ENCODE measurements around the gene CDRT15. TPM values are rescaled to one million over a fixed set of nuclear protein-coding genes. Genes with fewer than 3 reads are reported as not detected.

Gene CDRT15
- total RNA-seq, 3 donors from 2014 or later, result not detected

DNA sequence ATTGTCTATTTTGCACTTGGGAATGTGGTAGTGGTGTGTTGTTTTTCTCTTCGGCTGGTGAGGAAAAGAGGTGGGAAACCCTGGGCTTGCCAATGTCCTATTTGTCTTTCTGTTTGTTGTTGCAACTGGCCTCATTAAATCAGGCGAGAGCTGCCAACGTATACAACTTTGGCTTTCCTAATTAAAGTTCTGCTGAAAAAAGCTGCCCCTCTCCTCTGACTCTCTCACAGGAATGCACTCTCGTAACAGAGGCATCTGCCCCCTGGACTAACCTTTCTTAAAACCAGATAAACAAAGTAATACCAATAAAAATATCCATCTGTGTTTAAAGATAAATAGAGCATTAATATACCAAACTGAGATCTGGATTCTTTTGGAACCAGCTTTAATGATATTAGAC, 7.8 kb downstream of the CDRT15 start:
- no peaks in the 10 kb centered on the region for H3K4me1 ChIP-seq
- no peak for TF ChIP-seq POLR2A (IDR thresholded peaks at IDR 0.05)
- TF ChIP-seq POLR2AphosphoS5 (IDR thresholded peaks at IDR 0.05), result no peak
- TF ChIP-seq CTCF (IDR thresholded peaks at IDR 0.05), result no peak
- intact Hi-C loops (cut with DNase I; ENCODE audit: low total_unique reads), result no loop called here
- no peak overlapping the region for H3K27ac ChIP-seq
- no peaks in the 10 kb centered on the region for H3K36me3 ChIP-seq
- no peaks in the 10 kb centered on the region for H3K9me3 ChIP-seq
- no peak overlapping the region for H3K4me3 ChIP-seq
- H3K27me3 ChIP-seq, result no peaks in the 10 kb centered on the region
- no peak for DNase-seq (ENCODE audit: low spot score in 2 of 2)

DNA sequence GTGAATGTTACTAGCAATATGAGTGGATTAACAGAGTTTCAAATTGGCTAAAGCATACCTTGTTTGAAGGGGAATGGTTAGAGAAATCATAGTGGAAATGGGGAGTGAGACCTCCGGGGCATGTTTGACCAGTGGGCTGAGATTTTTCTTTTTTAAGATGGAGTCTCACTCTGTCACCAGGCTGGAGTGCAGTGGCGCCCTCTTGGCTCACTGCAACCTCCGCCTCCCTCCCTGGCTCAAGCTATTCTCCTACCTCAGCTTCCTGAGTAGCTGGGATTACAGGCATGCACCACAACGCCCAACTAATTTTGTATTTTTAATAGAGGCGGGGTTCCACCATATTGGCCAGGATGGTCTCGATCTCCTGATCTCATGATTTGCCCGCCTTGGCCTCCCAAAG, 9.6 kb downstream of the CDRT15 start:
- no peak for DNase-seq (ENCODE audit: low spot score in 2 of 2)
- no peak overlapping the region for H3K27ac ChIP-seq
- TF ChIP-seq POLR2A (IDR thresholded peaks at IDR 0.05) (no peak), CTCF (IDR thresholded peaks at IDR 0.05) (no peak), POLR2AphosphoS5 (IDR thresholded peaks at IDR 0.05) (no peak)
- H3K27me3 ChIP-seq, result no peaks in the 10 kb centered on the region
- H3K9me3 ChIP-seq, result no peaks in the 10 kb centered on the region
- intact Hi-C loops (cut with DNase I; ENCODE audit: low total_unique reads), result no loop called here
- no peaks in the 10 kb centered on the region for H3K4me1 ChIP-seq
- H3K4me3 ChIP-seq, result no peak overlapping the region
- H3K36me3 ChIP-seq, result no peaks in the 10 kb centered on the region

DNA sequence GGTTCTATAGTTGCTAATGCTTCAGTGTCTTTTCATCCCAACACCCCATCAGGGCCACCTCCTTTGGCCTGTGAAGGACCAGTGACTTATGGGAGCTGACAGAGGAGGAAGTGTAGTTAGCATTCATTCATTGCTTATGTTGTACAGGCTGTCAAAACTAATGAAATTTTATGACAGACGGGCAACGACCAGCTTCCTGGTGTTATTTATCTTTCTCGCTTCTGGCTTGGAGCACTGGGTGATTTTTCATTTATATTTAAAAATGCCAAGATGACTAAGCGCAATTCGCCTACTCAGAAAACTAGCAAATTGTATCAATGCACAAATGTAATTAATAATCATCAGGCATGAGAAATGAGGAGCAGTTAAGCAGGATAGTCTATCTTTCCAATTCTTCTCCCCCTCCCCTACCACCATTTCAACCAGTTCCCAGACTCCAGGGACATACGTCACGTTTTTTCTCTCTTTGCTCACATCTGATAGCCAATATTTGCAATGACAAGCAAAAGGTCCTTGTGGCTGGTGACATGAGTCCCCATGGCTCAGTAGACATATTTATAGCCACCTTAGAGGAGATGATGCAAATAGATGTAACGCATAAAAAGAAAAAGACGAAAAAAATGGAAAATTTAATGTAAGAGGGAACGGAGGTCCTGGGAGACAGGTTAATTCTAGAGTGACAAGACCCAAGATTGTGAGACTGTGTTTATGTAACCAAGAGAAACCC, 11.2 kb downstream of the CDRT15 start:
- no peak for TF ChIP-seq POLR2A (IDR thresholded peaks at IDR 0.05)
- TF ChIP-seq POLR2AphosphoS5 (IDR thresholded peaks at IDR 0.05), result no peak
- no peak for TF ChIP-seq CTCF (IDR thresholded peaks at IDR 0.05)
- Histone ChIP-seq H3K4me1 (no peaks in the 10 kb centered on the region), H3K27me3 (no peaks in the 10 kb centered on the region), H3K36me3 (no peaks in the 10 kb centered on the region), H3K27ac (no peak overlapping the region), H3K9me3 (no peaks in the 10 kb centered on the region), H3K4me3 (no peak overlapping the region)
- intact Hi-C loops (cut with DNase I; ENCODE audit: low total_unique reads), result no loop called here
- no peak for DNase-seq (ENCODE audit: low spot score in 2 of 2)

- H3K27ac ChIP-seq, result no peak overlapping the region
- H3K36me3 ChIP-seq, result no peaks in the 10 kb centered on the region
- DNase-seq (ENCODE audit: low spot score in 2 of 2), result no peak
- no peaks in the 10 kb centered on the region for H3K27me3 ChIP-seq
- H3K4me3 ChIP-seq, result no peak overlapping the region
- intact Hi-C loops (cut with DNase I; ENCODE audit: low total_unique reads), result no loop called here
- H3K4me1 ChIP-seq, result no peaks in the 10 kb centered on the region
- H3K9me3 ChIP-seq, result no peaks in the 10 kb centered on the region
- TF ChIP-seq POLR2A (IDR thresholded peaks at IDR 0.05) (no peak), POLR2AphosphoS5 (IDR thresholded peaks at IDR 0.05) (no peak), CTCF (IDR thresholded peaks at IDR 0.05) (no peak)
Observed at GRCh38 chr17:14222611-14223010, 14.1 kb downstream of the CDRT15 start.

DNA sequence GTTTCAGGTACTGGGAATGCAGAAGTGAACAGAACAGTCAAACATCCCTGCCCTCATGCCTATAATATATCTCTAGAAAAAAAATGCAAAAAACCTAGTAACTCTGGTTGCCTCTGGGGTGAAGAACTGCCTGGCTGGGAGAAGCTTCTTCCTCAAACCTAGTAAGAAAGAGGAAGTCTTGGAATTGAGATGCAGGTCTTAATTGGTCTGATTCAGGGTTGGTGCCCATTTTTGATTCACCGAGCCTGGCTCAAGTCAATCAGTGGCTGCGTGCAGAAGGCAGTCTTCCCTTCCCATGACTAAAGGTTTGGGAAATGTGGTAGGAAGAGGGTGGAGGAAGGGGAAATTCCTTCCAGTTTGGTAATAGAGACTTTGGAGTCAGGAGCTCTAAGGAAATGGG, 22.4 kb downstream of the CDRT15 start:
- Histone ChIP-seq H3K36me3 (no peaks in the 10 kb centered on the region), H3K27me3 (no peaks in the 10 kb centered on the region), H3K9me3 (no peaks in the 10 kb centered on the region), H3K4me1 (no peaks in the 10 kb centered on the region), H3K27ac (no peak overlapping the region), H3K4me3 (no peak overlapping the region)
- DNase-seq (ENCODE audit: low spot score in 2 of 2), result no peak
- TF ChIP-seq POLR2A (IDR thresholded peaks at IDR 0.05) (no peak), CTCF (IDR thresholded peaks at IDR 0.05) (no peak), POLR2AphosphoS5 (IDR thresholded peaks at IDR 0.05) (no peak)
- intact Hi-C loops (cut with DNase I; ENCODE audit: low total_unique reads), result no loop called here

All from breast epithelium (tissue), 4 donors.